PFSK-1 (cell line): Measurements from ENCODE around the gene ARHGAP5. TPM values are rescaled to one million over a fixed set of nuclear protein-coding genes. Genes with fewer than 3 reads are reported as not detected.

Experiments
- FOXP2 ChIP-seq: optimal IDR thresholded peaks from 2 replicates; pipeline ENCODE3; 2011; ENCODE audit warnings: borderline replicate concordance, control low read depth, inconsistent platforms; ENCODE audit not compliant: insufficient read depth; ENCODE audit errors: extremely low read length, extremely low read depth
- POLR2AphosphoS5 ChIP-seq: IDR thresholded peaks from 2 replicates; pipeline ENCODE4 v1.6.1; 2012; ENCODE audit warnings: low read depth, mild to moderate bottlenecking, control low read depth, low read length, moderate library complexity
- REST ChIP-seq, 2 experiments: IDR thresholded peaks; 2 replicates each; pipeline versions ENCODE4 v1.6.1 to v1.8.0; 2011 to 2012; ENCODE audit warnings: low read depth in 2 of 2, low read length in 2 of 2, control low read depth in 1 of 2, inconsistent platforms in 1 of 2, mild to moderate bottlenecking in 1 of 2, moderate library complexity in 1 of 2; ENCODE audit not compliant: insufficient read depth in 1 of 2
- SIN3A ChIP-seq: IDR thresholded peaks from 2 replicates; pipeline ENCODE4 v1.6.1; 2012; ENCODE audit warnings: mild to moderate bottlenecking, low read length, moderate library complexity, borderline replicate concordance; ENCODE audit not compliant: insufficient read depth
- TAF1 ChIP-seq: IDR thresholded peaks from 2 replicates; pipeline ENCODE4 v1.6.1; 2012; ENCODE audit warnings: low read length, control low read depth, borderline replicate concordance; ENCODE audit not compliant: insufficient read depth
- polyA plus RNA-seq: library from polyadenylated mRNA; unstranded; fragments of >200 nt; gene quantifications from one replicate; pipeline ENCODE4 v1.2.1, GENCODE V29; 2012; ENCODE audit warnings: low read depth, missing spikeins; ENCODE audit not compliant: insufficient read length

The ARHGAP5 gene
- 9.0 TPM for polyA plus RNA-seq

GRCh38 chr14:32077081-32078022 lies at the start of gene ARHGAP5:
ARHGAP5 (plus strand) TSS chr14:32077304; CDS start chr14:32090670, 13,366 bp downstream.
- TF ChIP-seq REST (IDR thresholded peaks at IDR 0.05; ENCODE audit: insufficient read depth in 1 of 2, low read depth in 2 of 2, low read length in 2 of 2): no peak

- no peak for TF ChIP-seq REST (IDR thresholded peaks at IDR 0.05; ENCODE audit: insufficient read depth in 1 of 2, low read depth in 2 of 2, low read length in 2 of 2)
- no peak for TF ChIP-seq TAF1
- TF ChIP-seq POLR2AphosphoS5: no peak
- no peak for TF ChIP-seq FOXP2
- TF ChIP-seq SIN3A: no peak
Measured at GRCh38 chr14:32028599-32028998, 48.5 kb upstream of the ARHGAP5 start.

GRCh38 chr14:32033543-32033942 lies 43.6 kb upstream of the ARHGAP5 start:
- TF ChIP-seq REST (IDR thresholded peaks at IDR 0.05; ENCODE audit: insufficient read depth in 1 of 2, low read depth in 2 of 2, low read length in 2 of 2): no peak
- TF ChIP-seq SIN3A: no peak
- TF ChIP-seq TAF1: no peak
- no peak for TF ChIP-seq FOXP2
- TF ChIP-seq POLR2AphosphoS5: no peak

GRCh38 chr14:32038876-32039275 lies 38.2 kb upstream of the ARHGAP5 start:
- no peak for TF ChIP-seq TAF1
- no peak for TF ChIP-seq POLR2AphosphoS5
- TF ChIP-seq SIN3A: no peak

- TF ChIP-seq REST (IDR thresholded peaks at IDR 0.05; ENCODE audit: insufficient read depth in 1 of 2, low read depth in 2 of 2, low read length in 2 of 2): no peak
- TF ChIP-seq FOXP2: no peak
- TF ChIP-seq POLR2AphosphoS5: no peak
- no peak for TF ChIP-seq SIN3A
Measured at GRCh38 chr14:32039401-32040030, 37.6 kb upstream of the ARHGAP5 start.
